ENCODE results near the gene UGT1A8.

DNA sequence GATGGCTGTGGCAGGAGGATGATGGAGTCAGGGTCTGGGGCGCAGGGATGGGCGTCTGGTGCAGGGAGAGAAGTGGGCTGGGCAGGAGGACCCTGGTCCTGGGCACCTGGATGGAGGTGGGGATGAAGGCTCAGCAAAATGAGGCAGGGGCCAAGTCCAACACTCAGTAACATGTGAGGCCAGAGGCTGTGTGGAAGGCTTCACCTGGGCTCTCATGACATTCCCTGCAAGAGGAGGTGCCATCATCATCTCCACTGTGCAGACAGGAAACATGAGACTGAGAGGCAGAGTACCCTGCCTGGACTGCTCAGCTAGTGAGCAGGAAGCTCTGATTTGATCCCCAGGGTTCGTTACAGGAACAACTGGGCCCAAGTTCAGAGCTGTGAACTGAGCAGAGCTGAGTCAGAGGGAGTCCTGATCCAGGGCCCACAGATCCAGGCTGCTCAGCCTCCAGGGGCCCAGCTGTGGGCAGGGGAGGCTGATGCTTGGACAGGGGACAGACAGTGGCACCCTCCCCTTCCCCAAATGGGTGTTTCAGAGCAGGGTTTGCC lies 200.0 kb downstream of the UGT1A8 start:
- TF ChIP-seq, protein P1, sequence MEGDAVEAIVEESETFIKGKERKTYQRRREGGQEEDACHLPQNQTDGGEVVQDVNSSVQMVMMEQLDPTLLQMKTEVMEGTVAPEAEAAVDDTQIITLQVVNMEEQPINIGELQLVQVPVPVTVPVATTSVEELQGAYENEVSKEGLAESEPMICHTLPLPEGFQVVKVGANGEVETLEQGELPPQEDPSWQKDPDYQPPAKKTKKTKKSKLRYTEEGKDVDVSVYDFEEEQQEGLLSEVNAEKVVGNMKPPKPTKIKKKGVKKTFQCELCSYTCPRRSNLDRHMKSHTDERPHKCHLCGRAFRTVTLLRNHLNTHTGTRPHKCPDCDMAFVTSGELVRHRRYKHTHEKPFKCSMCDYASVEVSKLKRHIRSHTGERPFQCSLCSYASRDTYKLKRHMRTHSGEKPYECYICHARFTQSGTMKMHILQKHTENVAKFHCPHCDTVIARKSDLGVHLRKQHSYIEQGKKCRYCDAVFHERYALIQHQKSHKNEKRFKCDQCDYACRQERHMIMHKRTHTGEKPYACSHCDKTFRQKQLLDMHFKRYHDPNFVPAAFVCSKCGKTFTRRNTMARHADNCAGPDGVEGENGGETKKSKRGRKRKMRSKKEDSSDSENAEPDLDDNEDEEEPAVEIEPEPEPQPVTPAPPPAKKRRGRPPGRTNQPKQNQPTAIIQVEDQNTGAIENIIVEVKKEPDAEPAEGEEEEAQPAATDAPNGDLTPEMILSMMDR (IDR thresholded peaks at IDR 0.05; ENCODE audit: low read depth, low read length): no peak
- TF ChIP-seq EZH2phosphoT487 (IDR thresholded peaks at IDR 0.05; ENCODE audit: low read depth): no peak

All from OCI-LY3 (cell line).